Neural progenitor cell (in vitro differentiated cells): ENCODE results near the gene SPOCK3.

Source experiments
- CTCF ChIP-seq: fragments of 200-600 bp; sonication (generic); IDR thresholded peaks from 2 replicates; pipeline ENCODE4 v1.5.1; 2017; ENCODE audit warnings: antibody characterized with exemption, mild to moderate bottlenecking
- EZH2 ChIP-seq: fragments of 200-600 bp; sonication (generic); IDR thresholded peaks from 2 replicates; pipeline ENCODE4 v1.6.1; 2017; ENCODE audit warnings: antibody characterized with exemption, mild to moderate bottlenecking, moderate library complexity

- no peak for TF ChIP-seq CTCF
- TF ChIP-seq EZH2 = no peak
These were observed 202.6 kb downstream of the SPOCK3 start for GRCh38 chr4:167031534-167032156.
